ENCODE measurements around the gene ZNF235. TPM values are rescaled to one million over a fixed set of nuclear protein-coding genes. Genes with fewer than 3 reads are reported as not detected.
"Not testable (repeated sequence)": the region's sequence is repeated elsewhere in the genome, so short reads cannot be mapped to it uniquely, and the experiment has no call there.

The ZNF235 gene
- total RNA-seq, 4 donors from 2014 or later: 5.5 to 9.8 (median 6.3) TPM

DNA sequence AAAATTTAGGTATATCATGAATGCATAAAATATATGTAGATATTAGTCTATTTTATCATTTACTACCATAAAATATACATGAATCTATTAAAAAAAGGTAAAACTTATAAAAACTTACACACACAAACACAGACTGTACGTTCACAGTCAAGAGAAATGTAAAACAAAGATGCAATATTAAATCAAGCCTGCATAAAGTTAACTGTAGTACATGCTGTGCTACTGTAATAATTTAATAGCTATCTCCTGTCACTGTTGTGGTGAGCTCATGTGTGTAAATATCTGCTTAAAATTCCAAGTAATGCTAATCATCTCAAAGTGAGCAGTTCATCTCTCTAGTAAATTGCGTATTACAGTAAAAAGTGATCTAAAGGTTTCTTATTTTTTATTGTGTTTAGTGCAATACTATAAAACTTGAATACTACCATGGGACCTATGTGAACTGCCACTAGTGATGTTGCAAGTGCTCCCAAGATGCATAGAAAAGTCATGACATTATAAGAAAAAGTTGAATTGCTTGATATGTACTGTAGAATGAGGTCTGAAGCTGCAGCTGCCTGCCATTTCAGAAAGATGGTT, 45.9 kb downstream of the ZNF235 start:
- H3K4me3 ChIP-seq: no peak overlapping the region
- no peak for DNase-seq (ENCODE audit: low spot score in 2 of 2)
- H3K4me1 ChIP-seq: no peaks in the 10 kb centered on the region
- H3K27me3 ChIP-seq: no peaks in the 10 kb centered on the region
- TF ChIP-seq POLR2A (IDR thresholded peaks at IDR 0.05): no peak
- H3K27ac ChIP-seq: no peak overlapping the region
- 90 to 92% methylated on average over 2 of the region's 2 CpGs for WGBS, 2 donors
- peaks cover 0 to 54% (median 0%) of the 10 kb centered on the region in 3 donors for H3K36me3 ChIP-seq
- peaks cover 6 to 99% (median 46%) of the 10 kb centered on the region in 4 donors for H3K9me3 ChIP-seq

DNA sequence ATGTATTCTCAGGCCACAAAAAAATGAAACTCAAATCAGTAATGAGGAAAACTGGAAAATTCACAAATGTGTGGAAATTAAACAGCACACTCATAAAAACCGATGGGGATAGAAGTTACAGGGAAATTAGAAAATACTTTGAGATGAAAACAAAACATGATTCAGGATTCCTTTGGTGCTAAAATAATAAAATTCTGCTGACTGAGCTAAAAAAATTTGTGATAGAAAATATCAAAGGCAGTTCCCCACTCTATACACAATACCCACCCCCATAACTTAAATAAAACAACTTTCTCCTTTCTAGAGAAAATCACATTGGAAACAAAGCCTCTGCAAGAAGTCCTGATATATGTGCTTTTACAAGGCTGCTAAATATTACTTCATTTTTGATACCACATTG, 46.7 kb downstream of the ZNF235 start:
- no peak for TF ChIP-seq POLR2A (IDR thresholded peaks at IDR 0.05)
- TF ChIP-seq, protein P1, sequence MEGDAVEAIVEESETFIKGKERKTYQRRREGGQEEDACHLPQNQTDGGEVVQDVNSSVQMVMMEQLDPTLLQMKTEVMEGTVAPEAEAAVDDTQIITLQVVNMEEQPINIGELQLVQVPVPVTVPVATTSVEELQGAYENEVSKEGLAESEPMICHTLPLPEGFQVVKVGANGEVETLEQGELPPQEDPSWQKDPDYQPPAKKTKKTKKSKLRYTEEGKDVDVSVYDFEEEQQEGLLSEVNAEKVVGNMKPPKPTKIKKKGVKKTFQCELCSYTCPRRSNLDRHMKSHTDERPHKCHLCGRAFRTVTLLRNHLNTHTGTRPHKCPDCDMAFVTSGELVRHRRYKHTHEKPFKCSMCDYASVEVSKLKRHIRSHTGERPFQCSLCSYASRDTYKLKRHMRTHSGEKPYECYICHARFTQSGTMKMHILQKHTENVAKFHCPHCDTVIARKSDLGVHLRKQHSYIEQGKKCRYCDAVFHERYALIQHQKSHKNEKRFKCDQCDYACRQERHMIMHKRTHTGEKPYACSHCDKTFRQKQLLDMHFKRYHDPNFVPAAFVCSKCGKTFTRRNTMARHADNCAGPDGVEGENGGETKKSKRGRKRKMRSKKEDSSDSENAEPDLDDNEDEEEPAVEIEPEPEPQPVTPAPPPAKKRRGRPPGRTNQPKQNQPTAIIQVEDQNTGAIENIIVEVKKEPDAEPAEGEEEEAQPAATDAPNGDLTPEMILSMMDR (IDR thresholded peaks at IDR 0.05): no peak
- no peak for TF ChIP-seq EP300 (IDR thresholded peaks at IDR 0.05)

DNA sequence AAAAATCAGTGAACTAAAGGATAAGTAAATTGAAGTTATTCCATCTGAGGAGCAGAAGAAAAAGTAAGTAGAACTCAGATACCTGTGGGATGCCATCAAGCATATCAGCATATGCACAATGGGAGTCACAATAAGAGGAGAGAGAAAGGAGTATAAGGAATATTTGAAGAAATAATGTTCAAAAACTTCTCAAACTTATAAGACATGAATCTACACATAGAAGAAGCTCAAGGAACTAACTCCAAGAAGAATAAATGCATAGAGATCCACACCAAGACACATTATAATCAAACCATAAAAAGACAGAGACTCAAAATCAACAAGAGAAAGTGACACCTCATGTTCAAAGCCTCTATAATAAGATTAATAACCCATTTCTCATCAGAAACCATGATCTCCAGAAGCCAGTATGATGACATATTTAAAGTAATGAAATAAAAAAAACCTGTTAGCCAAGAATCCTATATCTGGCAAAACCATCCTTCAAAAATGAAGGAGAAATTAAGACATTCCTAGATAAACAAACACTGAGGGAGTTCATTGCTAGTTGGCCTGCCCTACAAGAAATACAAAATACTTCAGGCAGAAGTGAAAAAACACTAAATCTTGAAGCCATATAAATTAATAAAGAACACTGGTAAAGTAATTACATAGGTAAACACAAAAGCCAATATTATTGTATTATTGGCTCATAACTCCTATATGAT, 49.0 kb downstream of the ZNF235 start:
- Histone ChIP-seq H3K4me1 (no peaks in the 10 kb centered on the region), H3K27ac (no peak overlapping the region), H3K4me3 (no peak overlapping the region), H3K9me3 (peaks cover 6 to 99% (median 48%) of the 10 kb centered on the region in 4 donors), H3K27me3 (no peaks in the 10 kb centered on the region), H3K36me3 (peaks cover 0 to 37% (median 0%) of the 10 kb centered on the region in 3 donors)
- no peak for DNase-seq (ENCODE audit: low spot score in 2 of 2)
- TF ChIP-seq EP300 (IDR thresholded peaks at IDR 0.05) (no peak), POLR2A (IDR thresholded peaks at IDR 0.05) (no peak)
- TF ChIP-seq, protein P1 (IDR thresholded peaks at IDR 0.05): no peak

More for the DNA sequence above, 46.7 kb downstream of the ZNF235 start:
- no peaks in the 10 kb centered on the region for H3K27me3 ChIP-seq
- H3K4me3 ChIP-seq: no peak overlapping the region
- no peaks in the 10 kb centered on the region for H3K4me1 ChIP-seq
- H3K36me3 ChIP-seq: peaks cover 0 to 55% (median 0%) of the 10 kb centered on the region in 3 donors
- 92 to 94% methylated on average over 1 of the region's 1 CpG for WGBS, 2 donors
- no peak overlapping the region for H3K27ac ChIP-seq
- H3K9me3 ChIP-seq: peaks cover 6 to 99% (median 47%) of the 10 kb centered on the region in 4 donors
- DNase-seq (ENCODE audit: low spot score in 2 of 2): no peak

DNA sequence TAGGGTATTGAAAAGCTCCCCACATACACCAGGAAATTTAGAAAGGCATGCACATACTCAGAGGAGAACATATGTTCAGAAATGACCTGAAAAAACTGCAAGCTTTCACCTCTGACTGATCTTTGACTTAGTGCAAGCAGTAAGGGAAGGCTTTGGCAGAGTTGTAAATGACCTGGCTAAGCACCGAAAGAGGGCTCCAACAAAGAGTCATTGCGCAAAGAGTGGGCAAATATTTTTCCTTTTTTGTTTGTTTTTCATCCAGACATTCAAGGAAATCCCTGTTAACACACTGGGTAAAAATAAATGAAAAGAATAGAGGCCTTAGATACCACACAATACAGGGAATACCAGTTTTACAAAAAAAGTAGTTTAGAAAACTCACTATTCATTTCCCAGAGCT, 50.3 kb downstream of the ZNF235 start:
- Histone ChIP-seq H3K4me3 (no peak overlapping the region), H3K9me3 (peaks cover 7 to 99% (median 51%) of the 10 kb centered on the region in 4 donors), H3K4me1 (no peaks in the 10 kb centered on the region), H3K36me3 (peaks cover 0 to 27% (median 0%) of the 10 kb centered on the region in 3 donors), H3K27me3 (no peaks in the 10 kb centered on the region), H3K27ac (no peak overlapping the region)
- TF ChIP-seq POLR2A (IDR thresholded peaks at IDR 0.05) (no peak), EP300 (IDR thresholded peaks at IDR 0.05) (no peak)
- TF ChIP-seq, protein P1 (IDR thresholded peaks at IDR 0.05): no peak
- no peak for DNase-seq (ENCODE audit: low spot score in 2 of 2)
- 93 to 96% methylated on average over 2 of the region's 2 CpGs for WGBS, 2 donors

DNA sequence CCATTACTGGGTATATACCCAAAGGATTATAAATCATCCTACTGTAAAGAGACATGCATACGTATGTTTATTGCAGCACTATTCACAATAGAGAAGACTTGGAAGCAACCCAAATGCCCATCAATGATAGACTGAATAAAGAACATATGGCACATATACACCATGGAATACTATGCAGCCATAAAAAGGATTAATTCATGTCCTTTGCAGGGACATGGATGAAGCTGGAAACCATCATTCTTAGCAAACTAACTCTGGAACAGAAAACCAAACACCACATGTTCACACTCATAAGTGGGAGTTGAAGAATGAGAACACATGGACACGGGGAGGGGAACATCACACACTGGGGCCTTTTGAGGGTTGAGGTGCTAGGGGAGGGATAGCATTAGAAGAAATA, 51.4 kb downstream of the ZNF235 start:
- Histone ChIP-seq H3K36me3 (peaks cover 0 to 38% (median 0%) of the 10 kb centered on the region in 3 donors), H3K9me3 (peaks cover 7 to 100% (median 54%) of the 10 kb centered on the region in 4 donors)
- WGBS, 2 donors: 98 to 100% methylated on average over 2 of the region's 2 CpGs
- not testable (repeated sequence) for DNase-seq (ENCODE audit: low spot score in 2 of 2); H3K4me1 ChIP-seq; H3K27me3 ChIP-seq; H3K27ac ChIP-seq; H3K4me3 ChIP-seq

DNA sequence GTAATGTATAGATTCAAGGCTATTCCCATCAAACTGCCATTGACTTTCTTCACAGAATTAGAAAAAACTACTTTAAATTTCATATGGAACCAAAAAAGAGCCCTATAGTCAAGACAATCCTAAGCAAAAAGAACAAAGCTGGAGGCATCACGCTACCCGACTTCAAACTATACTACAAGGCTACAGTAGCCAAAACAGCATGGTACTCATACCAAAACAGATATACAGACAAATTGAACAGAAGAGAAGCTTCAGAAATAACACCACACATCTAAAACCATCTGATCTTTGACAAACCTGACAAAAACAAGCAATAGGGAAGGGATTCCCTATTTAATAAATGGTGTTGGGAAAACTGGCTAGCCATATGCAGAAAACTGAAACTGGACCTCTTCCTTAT, 52.5 kb downstream of the ZNF235 start:
- Histone ChIP-seq H3K9me3 (peaks cover 7 to 100% (median 54%) of the 10 kb centered on the region in 4 donors), H3K36me3 (peaks cover 0 to 48% (median 0%) of the 10 kb centered on the region in 3 donors)
- not testable (repeated sequence) for DNase-seq (ENCODE audit: low spot score in 2 of 2); H3K27me3 ChIP-seq; H3K4me3 ChIP-seq; H3K27ac ChIP-seq; H3K4me1 ChIP-seq
- WGBS, 2 donors: 98 to 100% methylated on average over 2 of the region's 2 CpGs
